ENCODE results near the gene ZBTB25. TPM values are rescaled to one million over a fixed set of nuclear protein-coding genes. Genes with fewer than 3 reads are reported as not detected.
A peak's percentile ranks its signal among the peaks of the same experiment; 100 is the strongest.

Gene ZBTB25
- total RNA-seq, 1 donor from 2014 or later, result 11.8 TPM

DNA sequence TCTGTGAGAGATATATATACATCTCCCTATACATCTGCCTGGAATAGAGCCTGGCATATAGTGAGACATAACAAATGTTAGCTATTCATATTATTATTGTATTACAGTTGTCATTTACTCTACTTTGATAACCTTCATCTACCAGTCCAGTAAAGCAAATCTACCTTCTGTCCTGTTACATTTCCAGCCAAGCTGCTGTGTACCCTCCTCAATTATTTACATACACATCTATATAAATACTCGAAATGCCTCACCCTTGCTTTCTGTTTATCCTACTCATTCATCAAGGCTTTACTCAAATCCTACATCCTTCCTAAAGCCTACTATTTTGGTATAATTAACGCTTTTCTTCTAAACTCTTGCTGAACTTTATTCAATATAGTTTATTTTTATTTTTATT is 9.6 kb upstream of the ZBTB25 start:
- Mint-ChIP-seq H3K36me3 (ENCODE audit: insufficient read depth) (no peaks in the 10 kb centered on the region), H3K4me1 (ENCODE audit: low read depth) (peaks cover 13% of the 10 kb centered on the region), H3K27ac (no peak overlapping the region), H3K27me3 (no peaks in the 10 kb centered on the region), H3K9me3 (ENCODE audit: low read depth) (no peaks in the 10 kb centered on the region), H3K4me3 (ENCODE audit: low read depth) (no peak overlapping the region)
- DNase-seq (ENCODE audit: low spot score, unreplicated experiment), result no peak
- TF ChIP-seq, protein P1, sequence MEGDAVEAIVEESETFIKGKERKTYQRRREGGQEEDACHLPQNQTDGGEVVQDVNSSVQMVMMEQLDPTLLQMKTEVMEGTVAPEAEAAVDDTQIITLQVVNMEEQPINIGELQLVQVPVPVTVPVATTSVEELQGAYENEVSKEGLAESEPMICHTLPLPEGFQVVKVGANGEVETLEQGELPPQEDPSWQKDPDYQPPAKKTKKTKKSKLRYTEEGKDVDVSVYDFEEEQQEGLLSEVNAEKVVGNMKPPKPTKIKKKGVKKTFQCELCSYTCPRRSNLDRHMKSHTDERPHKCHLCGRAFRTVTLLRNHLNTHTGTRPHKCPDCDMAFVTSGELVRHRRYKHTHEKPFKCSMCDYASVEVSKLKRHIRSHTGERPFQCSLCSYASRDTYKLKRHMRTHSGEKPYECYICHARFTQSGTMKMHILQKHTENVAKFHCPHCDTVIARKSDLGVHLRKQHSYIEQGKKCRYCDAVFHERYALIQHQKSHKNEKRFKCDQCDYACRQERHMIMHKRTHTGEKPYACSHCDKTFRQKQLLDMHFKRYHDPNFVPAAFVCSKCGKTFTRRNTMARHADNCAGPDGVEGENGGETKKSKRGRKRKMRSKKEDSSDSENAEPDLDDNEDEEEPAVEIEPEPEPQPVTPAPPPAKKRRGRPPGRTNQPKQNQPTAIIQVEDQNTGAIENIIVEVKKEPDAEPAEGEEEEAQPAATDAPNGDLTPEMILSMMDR (IDR thresholded peaks at IDR 0.05; ENCODE audit: unreplicated experiment), result no peak

DNA sequence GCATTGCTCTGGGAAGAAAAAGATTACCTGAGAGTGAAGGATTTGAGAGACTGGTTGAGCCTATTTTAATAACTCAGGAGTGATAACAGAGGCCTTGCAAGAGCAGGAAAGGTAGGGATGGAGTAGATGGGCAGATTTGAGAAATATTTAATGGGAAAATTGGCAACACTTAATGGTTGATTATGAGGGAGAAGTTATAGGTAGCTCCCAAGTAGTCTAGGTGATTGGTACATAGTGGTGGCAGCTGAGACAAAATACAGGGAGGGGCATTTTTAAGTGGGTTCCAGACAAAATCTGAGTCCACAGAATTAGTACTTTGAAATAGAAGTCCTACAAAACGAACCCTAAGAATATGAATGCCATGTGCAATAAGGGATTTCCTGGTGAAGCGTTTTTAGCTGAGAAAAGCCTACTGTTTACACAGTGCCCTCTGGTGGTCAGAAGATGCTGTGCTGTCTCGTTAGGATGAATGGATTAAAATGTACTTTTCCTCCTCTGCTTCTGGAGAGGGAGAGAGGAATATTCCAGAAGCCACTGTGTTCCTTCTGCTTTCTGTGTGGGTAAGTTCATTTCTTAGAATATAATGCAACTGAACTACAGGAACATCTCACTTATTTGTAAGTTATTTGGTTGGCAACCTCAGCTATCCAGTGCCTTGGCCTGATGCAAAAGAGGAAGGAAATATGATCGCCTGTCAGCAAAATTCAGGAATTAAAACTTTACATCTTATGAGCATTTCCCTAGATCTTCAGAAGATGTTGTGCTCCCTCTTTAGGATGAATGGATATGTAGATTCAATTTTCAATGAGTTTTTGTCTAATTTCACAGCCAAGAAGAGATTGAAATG is 7.4 kb upstream of the ZBTB25 start:
- Mint-ChIP-seq H3K4me1 (ENCODE audit: low read depth) (peaks cover 20% of the 10 kb centered on the region), H3K4me3 (ENCODE audit: low read depth) (no peak overlapping the region), H3K27me3 (no peaks in the 10 kb centered on the region), H3K36me3 (ENCODE audit: insufficient read depth) (no peaks in the 10 kb centered on the region), H3K27ac (no peak overlapping the region), H3K9me3 (ENCODE audit: low read depth) (no peaks in the 10 kb centered on the region)
- TF ChIP-seq, protein P1 (IDR thresholded peaks at IDR 0.05; ENCODE audit: unreplicated experiment), result peak; percentile 93
- DNase-seq (ENCODE audit: low spot score, unreplicated experiment), result peak; percentile 37

DNA sequence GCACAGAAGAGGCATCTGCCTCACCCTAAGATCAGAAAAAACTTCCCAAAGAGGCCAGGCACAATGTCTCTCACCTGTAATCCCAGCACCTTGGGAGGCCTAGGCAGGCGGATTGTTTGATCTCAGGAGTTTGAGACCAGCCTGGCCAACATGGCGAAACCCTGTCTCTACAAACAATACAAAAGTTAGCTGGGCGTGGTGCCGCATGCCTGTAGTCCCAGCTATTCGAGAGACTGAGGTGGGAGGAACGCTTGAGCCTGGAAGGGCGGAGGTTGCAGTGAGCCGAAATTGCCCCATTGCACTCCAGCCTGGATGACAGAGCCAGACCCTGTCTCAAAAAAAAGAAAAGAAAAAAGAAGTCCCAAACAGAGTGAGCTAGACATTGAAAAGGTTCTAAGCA is 5.4 kb upstream of the ZBTB25 start:
- H3K9me3 Mint-ChIP-seq (ENCODE audit: low read depth), result no peaks in the 10 kb centered on the region
- no peak overlapping the region for H3K4me3 Mint-ChIP-seq (ENCODE audit: low read depth)
- H3K4me1 Mint-ChIP-seq (ENCODE audit: low read depth), result peaks cover 27% of the 10 kb centered on the region
- no peak for DNase-seq (ENCODE audit: low spot score, unreplicated experiment)
- H3K27me3 Mint-ChIP-seq, result no peaks in the 10 kb centered on the region
- TF ChIP-seq, protein P1 (IDR thresholded peaks at IDR 0.05; ENCODE audit: unreplicated experiment), result no peak
- no peak overlapping the region for H3K27ac Mint-ChIP-seq
- H3K36me3 Mint-ChIP-seq (ENCODE audit: insufficient read depth), result no peaks in the 10 kb centered on the region

- no peaks in the 10 kb centered on the region for H3K27me3 Mint-ChIP-seq
- no peak overlapping the region for H3K4me3 Mint-ChIP-seq (ENCODE audit: low read depth)
- peaks cover 25% of the 10 kb centered on the region for H3K4me1 Mint-ChIP-seq (ENCODE audit: low read depth)
- no peaks in the 10 kb centered on the region for H3K9me3 Mint-ChIP-seq (ENCODE audit: low read depth)
- H3K36me3 Mint-ChIP-seq (ENCODE audit: insufficient read depth), result no peaks in the 10 kb centered on the region
- no peak for DNase-seq (ENCODE audit: low spot score, unreplicated experiment)
- H3K27ac Mint-ChIP-seq, result no peak overlapping the region
- TF ChIP-seq, protein P1 (IDR thresholded peaks at IDR 0.05; ENCODE audit: unreplicated experiment), result no peak
These were observed 4.7 kb upstream of the ZBTB25 start for GRCh38 chr14:64508215-64508776.

DNA sequence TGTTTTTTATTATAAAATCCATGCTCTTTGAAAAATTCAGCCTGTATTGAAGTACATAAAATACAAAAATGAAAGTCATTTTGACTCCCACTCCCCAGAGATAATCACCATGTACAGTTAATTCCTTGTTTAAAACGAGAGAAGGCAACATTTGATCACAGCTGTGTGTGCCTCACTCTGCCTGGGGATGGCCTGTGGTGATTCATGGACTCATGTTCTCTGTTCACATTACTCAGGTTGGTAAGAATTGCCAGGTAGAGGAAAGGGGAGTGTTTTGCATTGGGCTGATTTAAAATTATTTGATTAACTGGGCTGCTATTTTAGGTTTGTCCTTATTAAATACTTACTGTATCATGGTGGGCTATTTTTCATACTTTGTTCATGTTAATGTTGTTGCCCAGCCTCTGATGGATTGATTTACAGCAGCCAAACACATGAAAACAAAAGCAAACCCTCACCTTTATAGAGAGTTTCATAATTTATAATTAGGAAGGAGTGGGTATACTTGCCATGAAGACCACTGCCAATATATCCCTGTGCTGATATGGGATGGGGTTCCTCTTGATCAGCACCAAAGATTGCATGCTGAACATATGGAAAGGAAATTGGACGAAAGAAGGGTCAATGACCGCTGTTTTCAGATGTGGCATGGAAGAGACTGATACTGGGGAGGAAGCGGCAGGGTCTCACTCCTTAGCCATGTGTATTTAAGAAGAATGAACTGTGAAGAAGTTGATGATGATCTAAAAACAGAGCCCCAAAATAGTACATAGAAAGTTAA is 3.9 kb upstream of the ZBTB25 start:
- H3K27me3 Mint-ChIP-seq, result no peaks in the 10 kb centered on the region
- TF ChIP-seq, protein P1 (IDR thresholded peaks at IDR 0.05; ENCODE audit: unreplicated experiment), result no peak
- DNase-seq (ENCODE audit: low spot score, unreplicated experiment), result no peak
- no peak overlapping the region for H3K27ac Mint-ChIP-seq
- H3K9me3 Mint-ChIP-seq (ENCODE audit: low read depth), result no peaks in the 10 kb centered on the region
- peaks cover 29% of the 10 kb centered on the region for H3K4me1 Mint-ChIP-seq (ENCODE audit: low read depth)
- H3K4me3 Mint-ChIP-seq (ENCODE audit: low read depth), result no peak overlapping the region
- no peaks in the 10 kb centered on the region for H3K36me3 Mint-ChIP-seq (ENCODE audit: insufficient read depth)

Data from progenitor cell of endocrine pancreas (in vitro differentiated cells).